IMR-90 (cell line): ENCODE measurements around the gene NTRK2. TPM values are rescaled to one million over a fixed set of nuclear protein-coding genes. Genes with fewer than 3 reads are reported as not detected.

Experiments used
- ATAC-seq: fragments of 200-7000 bp; cut with Tn5 transposase; 2 replicates; pipeline ENCODE4 v1.9.1; 2020; ENCODE audit warnings: low read depth, mild to moderate bottlenecking, moderate library complexity
- BruUV-seq: library from RNA; stranded (reverse); fragments of 400-500 nt; replicated peaks from 2 replicates; lab custom pipeline; 2021; lab: Mats Ljungman, UMichigan
- CTCF ChIA-PET: fragments of 300-600 bp; formaldehyde crosslinking; extraction: SDS; loops from one replicate; lab custom pipeline; 2021; ENCODE audit warnings: antibody characterized with exemption; lab: Yijun Ruan, JAX
- POLR2A ChIA-PET: fragments of 300-600 bp; sonication (Branson Sonifier 250); formaldehyde crosslinking; loops from one replicate; lab custom pipeline; 2022; ENCODE audit warnings: antibody characterized with exemption; ENCODE audit not compliant: unreplicated experiment; lab: Charles Lee
- DNase-seq: peaks from one replicate; pipeline ENCODE4 v3.0.0; 2013
- H2AFZ ChIP-seq: replicated peaks from 2 replicates; pipeline ENCODE3; 2013; ENCODE audit warnings: low read length, mild to moderate bottlenecking; ENCODE audit not compliant: poor library complexity
- H2AK5ac ChIP-seq: 2 replicates; pipeline ENCODE4 v1.6.1; 2013; ENCODE audit warnings: low read depth, low read length, inconsistent platforms
- H2AK9ac ChIP-seq: replicated peaks from 2 replicates; pipeline ENCODE3; 2013; ENCODE audit warnings: mild to moderate bottlenecking, low read depth, low read length, moderate library complexity; ENCODE audit not compliant: poor library complexity
- H2BK120ac ChIP-seq: 2 replicates; pipeline ENCODE4 v1.6.1; 2013; ENCODE audit warnings: low read depth, low read length, inconsistent platforms
- H2BK15ac ChIP-seq: 3 replicates; pipeline ENCODE4 v1.6.1; 2013; ENCODE audit warnings: low read depth, low read length, inconsistent platforms
- H2BK20ac ChIP-seq: 2 replicates; pipeline ENCODE4 v1.6.1; 2013; ENCODE audit warnings: low read depth, mild to moderate bottlenecking, inconsistent platforms, low read length, moderate library complexity
- H2BK5ac ChIP-seq: 2 replicates; pipeline ENCODE4 v1.6.1; 2013; ENCODE audit warnings: mild to moderate bottlenecking, low read depth, low read length, inconsistent platforms; ENCODE audit not compliant: poor library complexity, severe bottlenecking
- H3K14ac ChIP-seq: replicated peaks from 2 replicates; pipeline ENCODE4 v1.6.1; 2013; ENCODE audit warnings: low read depth, low read length, inconsistent platforms
- H3K18ac ChIP-seq: 2 replicates; pipeline ENCODE4 v1.6.1; 2013; ENCODE audit warnings: low read depth, low read length, control low read depth
- H3K23ac ChIP-seq: 2 replicates; pipeline ENCODE4 v1.6.1; 2013; ENCODE audit warnings: low read depth, low read length, inconsistent platforms
- H3K27ac ChIP-seq: 2 replicates; pipeline ENCODE4 v1.5.1; 2013; ENCODE audit warnings: mild to moderate bottlenecking, control low read depth, low read length; ENCODE audit not compliant: insufficient read depth
- H3K27me3 ChIP-seq: 2 replicates; pipeline ENCODE4 v1.6.1; 2013; ENCODE audit warnings: low read length; ENCODE audit not compliant: control insufficient read depth, insufficient read depth
- H3K36me3 ChIP-seq: 2 replicates; pipeline ENCODE4 v1.6.1; 2013; ENCODE audit warnings: low read length, mixed read lengths; ENCODE audit not compliant: control insufficient read depth, insufficient read depth
- H3K4ac ChIP-seq: 2 replicates; pipeline ENCODE4 v1.6.1; 2013; ENCODE audit warnings: low read depth, low read length, inconsistent platforms
- H3K4me1 ChIP-seq: 2 replicates; pipeline ENCODE4 v1.6.1; 2013; ENCODE audit warnings: low read length, mixed read lengths; ENCODE audit not compliant: control insufficient read depth, insufficient read depth
- H3K4me2 ChIP-seq: 2 replicates; pipeline ENCODE4 v1.6.1; 2013; ENCODE audit warnings: low read depth, mild to moderate bottlenecking, control low read depth, low read length, moderate library complexity
- H3K4me3 ChIP-seq: 2 replicates; pipeline ENCODE4 v1.5.1; 2013; ENCODE audit warnings: low read depth, mild to moderate bottlenecking, control low read depth, low read length, moderate library complexity; ENCODE audit not compliant: insufficient read depth
- H3K56ac ChIP-seq: 2 replicates; pipeline ENCODE4 v1.6.1; 2013; ENCODE audit warnings: low read length, inconsistent platforms; ENCODE audit not compliant: insufficient read depth; ENCODE audit errors: extremely low read depth
- H3K79me1 ChIP-seq, 2 experiments: 2 replicates each; pipeline ENCODE4 v1.6.1; 2013; ENCODE audit warnings: low read length in 2 of 2, inconsistent platforms in 1 of 2, low read depth in 1 of 2
- H3K9ac ChIP-seq: 2 replicates; pipeline ENCODE4 v1.6.1; 2013; ENCODE audit warnings: low read depth, low read length, control low read depth
- H3K9me1 ChIP-seq: 2 replicates; pipeline ENCODE4 v1.6.1; 2013; ENCODE audit warnings: low read length, inconsistent platforms; ENCODE audit not compliant: insufficient read depth
- H3K9me3 ChIP-seq: 2 replicates; pipeline ENCODE4 v1.6.1; 2013; ENCODE audit warnings: low read length; ENCODE audit not compliant: control insufficient read depth, insufficient read depth
- H4K20me1 ChIP-seq: 2 replicates; pipeline ENCODE4 v1.6.1; 2013; ENCODE audit warnings: low read length, inconsistent platforms; ENCODE audit not compliant: insufficient read depth
- H4K5ac ChIP-seq: 2 replicates; pipeline ENCODE4 v1.6.1; 2013; ENCODE audit warnings: mild to moderate bottlenecking, low read depth, low read length, control low read depth
- H4K8ac ChIP-seq, 2 experiments: 2 replicates each; pipeline ENCODE4 v1.6.1; 2013; ENCODE audit warnings: low read depth in 2 of 2, low read length in 2 of 2, control low read depth in 1 of 2, inconsistent platforms in 1 of 2
- H4K91ac ChIP-seq: 2 replicates; pipeline ENCODE4 v1.6.1; 2013; ENCODE audit warnings: low read depth, low read length, inconsistent platforms; ENCODE audit not compliant: insufficient read depth
- CEBPB ChIP-seq: IDR thresholded peaks from 2 replicates; pipeline ENCODE4 v1.6.1; 2012; ENCODE audit warnings: low read depth, low read length, improper control_type of control experiment
- CHD1 ChIP-seq: IDR thresholded peaks from 2 replicates; pipeline ENCODE4 v1.6.1; 2012; ENCODE audit warnings: low read depth, low read length, improper control_type of control experiment
- WGBS, 2 experiments: methylation state at CpG; one replicate each; pipeline versions ENCODE4 v1.1.5 to v1.1.7; 2013; ENCODE audit warnings: missing lambda C conversion rate in 2 of 2; ENCODE audit not compliant: insufficient read length in 1 of 2; ENCODE audit errors: extremely low coverage in 2 of 2; 5-methylcytosine and 5-hydroxymethylcytosine counted together
- dilution Hi-C: fragments of 300-500 bp; cut with HindIII; formaldehyde crosslinking; loops from one replicate; pipeline ENCODE4 v1.14.3; 2018; ENCODE audit warnings: low sequenced_read_pairs; ENCODE audit not compliant: unreplicated experiment
- in situ Hi-C: fragments of 300-500 bp; cut with MboI; formaldehyde crosslinking; loops from 3 replicates; pipeline ENCODE4 v1.14.3; 2019; ENCODE audit warnings: low sequenced_read_pairs, inconsistent platforms, mixed read lengths
- intact Hi-C: fragments of 100-400 bp; cut with micrococcal nuclease; formaldehyde crosslinking; loops from 2 replicates; pipeline ENCODE4 v1.10.0; 2022
- polyA plus RNA-seq, 3 experiments: library from polyadenylated mRNA; depleted of rRNA; stranded (reverse); fragments of >200 nt; gene quantifications; 2 replicates each; pipeline ENCODE4 v1.2.3, GENCODE V29; 2012; ENCODE audit warnings: low replicate concordance in 1 of 3
- total RNA-seq: library from RNA; depleted of rRNA; stranded (reverse); fragments of >200 nt; gene quantifications from 2 replicates; pipeline ENCODE4 v1.2.3, GENCODE V29; 2012

NTRK2 gene
- total and polyA plus RNA-seq, 2 of the 4 experiments (the other 2 are of a cell fraction), result under 0.01 to 0.02 TPM

DNA sequence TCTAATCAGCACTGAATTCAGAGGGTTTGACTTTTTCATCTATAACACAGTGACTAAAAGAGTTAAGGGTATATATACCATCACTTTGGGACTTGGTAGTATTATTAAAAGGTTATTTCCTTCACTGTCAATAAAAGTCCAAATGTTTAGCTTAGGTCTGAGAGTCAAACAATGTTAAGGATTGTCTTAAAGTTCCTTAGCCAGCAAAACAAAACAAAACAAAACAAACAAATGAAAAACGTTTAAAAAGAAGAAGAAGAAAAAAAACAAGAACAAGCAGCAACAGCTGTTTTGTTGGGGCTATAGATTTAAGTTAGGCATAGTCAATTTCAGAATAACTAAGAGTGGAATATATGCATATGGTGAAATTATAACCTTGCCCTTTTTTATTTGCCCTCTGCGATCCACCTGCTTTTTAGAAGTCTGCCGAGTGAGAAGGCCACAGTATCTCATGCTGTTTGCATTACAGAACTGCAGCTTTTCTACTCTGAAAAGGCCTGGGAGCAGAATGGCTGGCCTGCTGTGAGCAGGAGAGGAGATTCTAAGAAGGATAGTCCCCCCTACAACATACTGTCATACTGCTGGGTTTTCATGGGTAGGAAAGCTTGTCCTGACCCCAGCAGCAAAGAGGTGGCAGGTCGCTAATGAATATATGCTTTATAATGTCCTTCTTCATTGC lies 141.7 kb downstream of the NTRK2 start:
- in situ Hi-C loops, result no loop called here
- Histone ChIP-seq H3K79me1 (no peaks in the 10 kb centered on the region), H2AK5ac (no peak overlapping the region), H4K20me1 (no peaks in the 10 kb centered on the region), H3K56ac (no peak overlapping the region), H3K27ac (no peak overlapping the region), H3K9ac (no peak overlapping the region), H3K36me3 (no peaks in the 10 kb centered on the region), H2BK15ac (no peak overlapping the region), H4K91ac (no peak overlapping the region), H2BK20ac (no peak overlapping the region), H3K14ac (no peak overlapping the region), H2AFZ (no peak overlapping the region), H3K23ac (no peak overlapping the region), H3K4ac (no peak overlapping the region), H3K4me3 (no peak overlapping the region), H3K4me2 (no peak overlapping the region), H4K8ac (no peak overlapping the region), H2AK9ac (no peak overlapping the region), H3K9me3 (0 out of 2 replicates have a peak, but pooled peaks cover 2% of the 10 kb centered on the region), H2BK120ac (no peak overlapping the region), H3K4me1 (no peaks in the 10 kb centered on the region), H3K27me3 (no peaks in the 10 kb centered on the region), H4K5ac (no peak overlapping the region), H3K9me1 (no peaks in the 10 kb centered on the region), H3K18ac (no peak overlapping the region), H2BK5ac (no peak overlapping the region)
- dilution Hi-C loops, result no loop called here
- ATAC-seq (no peak), DNase-seq (no peak)
- CTCF ChIA-PET, result no interaction called here
- intact Hi-C loops, result no loop called here
- TF ChIP-seq CEBPB, result no peak
- no peak for TF ChIP-seq CHD1
- WGBS, 2 experiments, result no CpG with 5 or more reads among the region's 4 CpGs
- no TSS peak for BruUV-seq
- POLR2A ChIA-PET, result interaction anchor here (0.6 kb wide), 1 partner anchor 588 kb away, joined by 3 read pairs; no protein-coding TSS in a partner anchor
